HG03565 (cell line): Measurements from ENCODE around the gene GOLGA6L6.
"Not testable (repeated sequence)": the region's sequence is repeated elsewhere in the genome, so short reads cannot be mapped to it uniquely, and the experiment has no call there.

Source experiments
- ATAC-seq: cut with Tn5 transposase; IDR thresholded peaks from one replicate; pipeline ENCODE4 v1.9.1; 2021; ENCODE audit warnings: mild to moderate bottlenecking, moderate library complexity; ENCODE audit not compliant: unreplicated experiment

Gene GOLGA6L6

GRCh38 chr15:20541700-20542099, at the start of gene GOLGA6L6:
Gene GOLGA6L6, minus strand, starts transcription at chr15:20541800. Its CDS starts 91 bp downstream, at chr15:20541709.
- not testable (repeated sequence) for ATAC-seq

- ATAC-seq: not testable (repeated sequence)
Measured at GRCh38 chr15:20590069-20590468, 48.5 kb upstream of the GOLGA6L6 start.

GRCh38 chr15:20586821-20587220, 45.2 kb upstream of the GOLGA6L6 start:
- ATAC-seq: not testable (repeated sequence)

GRCh38 chr15:20582726-20583115, 41.1 kb upstream of the GOLGA6L6 start:
- not testable (repeated sequence) for ATAC-seq

GRCh38 chr15:20582109-20582725, 40.6 kb upstream of the GOLGA6L6 start:
- ATAC-seq: not testable (repeated sequence)

- not testable (repeated sequence) for ATAC-seq
Measured at GRCh38 chr15:20581261-20582108, 39.9 kb upstream of the GOLGA6L6 start.

GRCh38 chr15:20579662-20580061, 38.1 kb upstream of the GOLGA6L6 start:
- ATAC-seq: not testable (repeated sequence)

GRCh38 chr15:20551289-20551688, 9.7 kb upstream of the GOLGA6L6 start:
- ATAC-seq: not testable (repeated sequence)

GRCh38 chr15:20505926-20506658, 35.5 kb downstream of the GOLGA6L6 start:
- not testable (repeated sequence) for ATAC-seq

GRCh38 chr15:20502839-20503238, 38.8 kb downstream of the GOLGA6L6 start:
- ATAC-seq: not testable (repeated sequence)

- ATAC-seq: not testable (repeated sequence)
Measured at GRCh38 chr15:20501512-20502222, 39.9 kb downstream of the GOLGA6L6 start.

GRCh38 chr15:20497781-20498180, 43.8 kb downstream of the GOLGA6L6 start:
- ATAC-seq: not testable (repeated sequence)

- ATAC-seq: not testable (repeated sequence)
Measured at GRCh38 chr15:20493035-20493434, 48.6 kb downstream of the GOLGA6L6 start.

GRCh38 chr15:20492598-20492997, 49.0 kb downstream of the GOLGA6L6 start:
- ATAC-seq: not testable (repeated sequence)

- ATAC-seq: not testable (repeated sequence)
Measured at GRCh38 chr15:20489320-20489719, 52.3 kb downstream of the GOLGA6L6 start.
